IPS-15b (cell line): ENCODE measurements around the gene THADA.

Experiments used
- H3K27me3 ChIP-seq: one replicate; pipeline ENCODE4 v1.6.1; 2013; ENCODE audit warnings: low read length; ENCODE audit not compliant: control insufficient read depth, insufficient read depth
- H3K36me3 ChIP-seq: one replicate; pipeline ENCODE4 v1.6.1; 2013; ENCODE audit warnings: low read length; ENCODE audit not compliant: control insufficient read depth, insufficient read depth
- H3K4me1 ChIP-seq: one replicate; pipeline ENCODE4 v1.6.1; 2013; ENCODE audit warnings: mild to moderate bottlenecking, low read length; ENCODE audit not compliant: control insufficient read depth, insufficient read depth
- H3K4me3 ChIP-seq: one replicate; pipeline ENCODE4 v1.5.1; 2013; ENCODE audit warnings: low read depth, low read length
- H3K9ac ChIP-seq: one replicate; pipeline ENCODE4 v1.6.1; 2013; ENCODE audit warnings: low read depth, mild to moderate bottlenecking, low read length
- H3K9me3 ChIP-seq: one replicate; pipeline ENCODE4 v1.6.1; 2013; ENCODE audit warnings: mild to moderate bottlenecking, low read length; ENCODE audit not compliant: control insufficient read depth, insufficient read depth

THADA gene

DNA sequence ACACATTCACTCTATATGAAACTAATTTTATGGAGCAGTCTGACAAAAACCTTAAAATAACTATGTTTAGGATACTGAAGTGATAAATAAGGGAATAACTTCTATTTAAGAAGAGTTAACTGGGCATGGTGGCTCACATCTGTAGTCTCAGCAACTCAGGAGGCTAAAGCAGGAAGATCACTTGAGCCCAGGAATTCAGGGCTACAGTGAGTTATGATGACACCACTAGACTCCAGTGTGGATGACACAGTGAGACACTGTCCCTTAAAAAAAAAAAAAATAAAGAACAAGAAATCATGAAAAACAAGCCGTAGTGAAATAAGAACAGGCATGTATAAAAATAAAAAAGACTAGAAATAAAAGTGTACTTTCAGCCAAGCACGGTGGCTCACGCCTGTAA lies 82.0 kb downstream of the THADA start:
- H3K9me3 ChIP-seq: no peaks in the 10 kb centered on the region
- no peaks in the 10 kb centered on the region for H3K27me3 ChIP-seq
- no peak overlapping the region for H3K9ac ChIP-seq
- no peak overlapping the region for H3K4me3 ChIP-seq
- no peaks in the 10 kb centered on the region for H3K36me3 ChIP-seq
- H3K4me1 ChIP-seq: no peaks in the 10 kb centered on the region

DNA sequence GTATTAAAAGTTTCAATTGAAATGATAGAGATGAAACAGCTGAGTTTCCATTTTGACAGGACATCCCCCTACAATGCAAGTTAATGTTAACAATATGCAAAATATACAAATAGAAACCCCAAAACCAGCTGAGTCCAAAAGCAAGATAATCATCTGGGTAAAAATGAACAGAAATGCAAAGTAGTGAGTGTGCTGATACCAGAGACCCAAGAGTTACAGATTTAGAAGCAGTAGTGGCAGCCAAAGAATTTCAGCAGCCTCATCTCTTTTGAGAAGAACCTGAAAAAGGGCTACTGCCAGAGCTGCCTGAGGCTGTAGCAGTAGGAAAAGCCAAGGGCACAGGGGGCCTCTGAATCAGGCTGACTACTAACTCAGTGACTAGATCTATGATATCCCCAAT lies 82.6 kb downstream of the THADA start:
- H3K36me3 ChIP-seq: no peaks in the 10 kb centered on the region
- no peaks in the 10 kb centered on the region for H3K9me3 ChIP-seq
- H3K4me3 ChIP-seq: no peak overlapping the region
- H3K27me3 ChIP-seq: no peaks in the 10 kb centered on the region
- H3K9ac ChIP-seq: no peak overlapping the region
- no peaks in the 10 kb centered on the region for H3K4me1 ChIP-seq

DNA sequence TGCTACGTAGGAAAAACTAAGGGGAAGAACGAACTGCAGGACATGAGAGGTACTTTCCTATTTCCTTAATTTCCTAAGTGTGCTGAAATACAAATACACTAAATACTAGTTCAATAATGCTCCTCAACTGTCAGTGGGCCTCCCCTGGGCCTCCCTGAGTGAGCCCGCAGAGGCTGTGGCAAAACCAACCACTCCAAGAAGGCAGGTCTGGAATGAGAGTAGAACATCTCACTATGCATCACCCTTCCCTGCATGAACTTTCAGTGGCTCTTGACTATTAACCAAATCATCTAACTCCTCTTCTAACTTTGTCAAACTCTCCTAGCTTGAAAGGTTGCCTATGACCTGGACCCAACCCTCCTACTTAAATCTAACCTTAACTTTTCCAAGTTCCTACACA lies 84.6 kb downstream of the THADA start:
- no peak overlapping the region for H3K9ac ChIP-seq
- H3K9me3 ChIP-seq: no peaks in the 10 kb centered on the region
- no peak overlapping the region for H3K4me3 ChIP-seq
- no peaks in the 10 kb centered on the region for H3K36me3 ChIP-seq
- H3K27me3 ChIP-seq: no peaks in the 10 kb centered on the region
- H3K4me1 ChIP-seq: no peaks in the 10 kb centered on the region

DNA sequence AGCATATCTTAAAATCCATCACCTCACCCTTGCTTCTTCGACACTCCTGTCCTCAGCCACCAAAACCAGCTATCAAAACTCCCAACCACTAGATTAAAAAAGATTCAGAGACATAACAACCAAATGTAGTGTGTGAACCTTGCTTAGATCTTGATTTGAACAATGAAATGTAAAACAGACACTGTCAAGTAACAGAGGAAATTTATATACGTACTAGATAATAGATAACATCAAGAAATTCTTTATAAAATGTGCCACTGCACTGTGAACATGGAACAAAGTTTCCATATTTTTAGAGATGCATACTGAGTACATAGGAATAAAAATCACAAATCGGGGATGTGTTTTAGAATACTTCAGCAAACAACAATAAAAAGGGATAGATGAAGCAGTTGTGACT lies 86.0 kb downstream of the THADA start:
- H3K9ac ChIP-seq: no peak overlapping the region
- no peak overlapping the region for H3K4me3 ChIP-seq
- H3K9me3 ChIP-seq: no peaks in the 10 kb centered on the region
- no peaks in the 10 kb centered on the region for H3K27me3 ChIP-seq
- H3K4me1 ChIP-seq: no peaks in the 10 kb centered on the region
- no peaks in the 10 kb centered on the region for H3K36me3 ChIP-seq

DNA sequence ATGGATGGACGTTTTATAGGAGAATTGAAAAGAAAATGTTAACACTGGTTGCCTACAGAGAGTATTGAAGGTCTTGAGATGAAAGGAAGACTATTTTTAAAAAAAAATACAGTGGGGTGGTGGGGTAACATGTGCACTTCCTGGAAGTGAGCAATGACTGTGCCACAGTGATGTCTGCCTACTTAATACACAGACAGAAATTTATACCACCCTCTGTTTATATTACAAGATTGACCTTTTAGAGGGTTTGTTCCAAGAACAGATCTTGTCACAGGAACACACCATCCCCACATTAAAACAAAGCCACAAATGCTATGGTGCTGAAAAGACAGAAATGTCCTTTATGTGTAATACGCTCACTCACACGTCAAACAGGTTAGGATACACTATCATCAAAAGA lies 87.6 kb downstream of the THADA start:
- H3K9me3 ChIP-seq: no peaks in the 10 kb centered on the region
- no peak overlapping the region for H3K9ac ChIP-seq
- H3K4me3 ChIP-seq: no peak overlapping the region
- H3K36me3 ChIP-seq: no peaks in the 10 kb centered on the region
- H3K27me3 ChIP-seq: no peaks in the 10 kb centered on the region
- no peaks in the 10 kb centered on the region for H3K4me1 ChIP-seq

DNA sequence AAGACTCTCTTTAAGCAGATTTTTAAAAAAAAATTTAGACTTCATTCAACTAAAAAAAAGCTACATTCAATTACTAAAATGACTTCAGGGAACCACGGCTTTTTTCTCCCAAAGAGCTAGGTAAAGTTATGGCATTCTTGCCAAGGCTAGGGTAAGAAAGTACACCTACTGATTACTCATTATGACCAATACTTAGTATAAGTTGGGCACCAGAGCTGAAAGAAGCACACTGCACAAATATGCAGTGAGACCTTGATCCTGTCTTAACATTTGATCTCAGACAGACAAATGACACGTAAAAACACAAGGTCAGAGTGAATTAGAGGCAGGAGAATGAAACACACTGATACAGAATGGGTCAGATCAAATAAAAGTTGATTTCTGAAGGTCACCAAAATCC lies 88.7 kb downstream of the THADA start:
- Histone ChIP-seq H3K4me3 (no peak overlapping the region), H3K9me3 (no peaks in the 10 kb centered on the region), H3K4me1 (no peaks in the 10 kb centered on the region), H3K36me3 (no peaks in the 10 kb centered on the region), H3K9ac (no peak overlapping the region), H3K27me3 (no peaks in the 10 kb centered on the region)

DNA sequence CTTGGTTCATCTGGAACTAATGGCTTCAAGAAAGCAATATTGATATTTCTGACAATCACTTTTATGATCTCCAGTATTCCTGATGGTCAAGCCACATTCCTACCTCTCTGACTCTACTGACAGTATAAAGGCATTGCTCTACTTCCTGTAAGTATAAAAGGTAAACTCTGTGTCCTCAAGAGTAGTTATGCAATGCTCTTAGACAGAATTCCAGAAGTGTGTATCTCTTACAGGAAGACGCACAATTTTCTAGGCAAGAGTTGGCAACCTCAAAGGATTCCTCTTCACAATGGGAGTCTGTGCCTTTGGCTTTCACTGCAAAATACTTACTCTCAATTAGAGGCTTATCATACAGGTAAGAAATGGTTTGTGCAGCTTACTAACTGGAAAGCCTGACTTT lies 100.1 kb downstream of the THADA start:
- Histone ChIP-seq H3K27me3 (no peaks in the 10 kb centered on the region), H3K9ac (no peak overlapping the region), H3K36me3 (no peaks in the 10 kb centered on the region), H3K4me3 (no peak overlapping the region), H3K9me3 (no peaks in the 10 kb centered on the region), H3K4me1 (no peaks in the 10 kb centered on the region)

DNA sequence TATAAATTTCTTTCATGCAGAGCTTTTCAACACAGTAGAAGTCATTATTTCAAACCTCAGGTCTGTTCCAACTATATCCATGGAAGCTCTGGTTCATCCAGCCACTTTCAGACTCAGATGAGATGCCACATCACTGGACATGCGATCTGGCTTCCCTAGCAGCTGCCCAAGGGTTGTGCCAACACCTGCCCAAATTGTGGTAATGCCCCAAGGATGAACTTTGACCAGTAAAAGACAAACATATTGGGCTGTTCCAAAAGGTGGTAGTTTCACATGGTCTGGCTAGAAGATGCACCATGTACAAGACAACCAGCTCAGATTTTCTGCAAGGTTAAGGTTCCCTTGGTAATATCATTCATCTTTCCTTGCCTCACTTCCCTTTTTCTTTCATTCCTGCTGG lies 101.9 kb downstream of the THADA start:
- peaks cover 6% of the 10 kb centered on the region for H3K4me1 ChIP-seq
- no peaks in the 10 kb centered on the region for H3K27me3 ChIP-seq
- no peak overlapping the region for H3K4me3 ChIP-seq
- H3K9ac ChIP-seq: no peak overlapping the region
- no peaks in the 10 kb centered on the region for H3K36me3 ChIP-seq
- H3K9me3 ChIP-seq: no peaks in the 10 kb centered on the region

DNA sequence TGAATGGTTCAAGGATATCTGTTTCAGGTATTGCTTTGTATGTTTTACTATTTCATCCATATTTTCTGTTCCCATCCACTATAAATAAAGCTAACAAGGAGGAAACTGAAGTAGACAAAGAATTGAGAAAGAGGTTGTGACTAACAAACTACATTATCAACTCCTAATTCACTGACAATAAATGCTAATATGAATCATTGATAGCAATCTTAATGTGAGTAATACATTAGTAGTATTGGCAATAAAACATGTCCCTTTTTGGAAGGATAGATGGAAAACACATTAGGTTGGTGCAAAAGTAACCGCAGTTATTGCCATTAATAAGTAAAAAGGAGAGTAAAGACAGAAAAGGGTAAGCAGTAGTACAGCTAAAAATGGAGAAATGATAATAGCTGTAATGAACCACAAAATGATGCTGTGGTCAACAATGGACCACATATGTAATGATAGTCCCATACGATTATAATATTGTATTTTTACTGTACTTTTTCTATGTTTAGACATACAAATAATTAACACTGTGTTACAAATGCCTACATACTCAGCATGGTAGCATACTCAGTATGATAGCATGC lies 104.7 kb downstream of the THADA start:
- H3K9me3 ChIP-seq: no peaks in the 10 kb centered on the region
- H3K4me1 ChIP-seq: peaks cover 6% of the 10 kb centered on the region
- no peak overlapping the region for H3K9ac ChIP-seq
- H3K4me3 ChIP-seq: no peak overlapping the region
- no peaks in the 10 kb centered on the region for H3K36me3 ChIP-seq
- H3K27me3 ChIP-seq: no peaks in the 10 kb centered on the region

DNA sequence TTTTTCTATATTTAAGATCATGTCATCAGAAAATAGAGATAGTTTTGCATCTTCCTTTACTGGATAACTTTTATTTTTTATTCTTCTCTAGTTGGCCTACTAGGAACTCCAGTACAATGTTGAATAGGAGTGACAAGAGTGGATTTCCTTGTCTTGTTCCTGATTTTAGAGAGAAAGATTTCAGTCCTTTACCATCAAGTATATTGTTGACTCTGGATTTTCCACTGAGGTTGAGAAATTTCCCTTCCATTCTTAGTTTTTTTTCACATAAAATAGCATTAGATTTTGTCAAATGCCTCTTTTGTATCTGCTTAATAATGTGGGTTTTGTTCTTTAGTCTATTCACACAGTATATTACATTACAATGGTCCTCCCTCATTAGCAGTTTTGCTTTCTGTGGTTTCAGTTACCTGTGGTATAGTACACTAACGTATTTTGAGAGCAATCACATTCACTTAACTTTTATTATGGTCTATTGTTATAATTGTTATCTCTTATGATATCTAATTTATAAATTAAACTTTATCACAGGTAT lies 105.5 kb downstream of the THADA start:
- H3K9me3 ChIP-seq: no peaks in the 10 kb centered on the region
- H3K4me1 ChIP-seq: peaks cover 6% of the 10 kb centered on the region
- H3K27me3 ChIP-seq: no peaks in the 10 kb centered on the region
- no peak overlapping the region for H3K9ac ChIP-seq
- H3K4me3 ChIP-seq: no peak overlapping the region
- H3K36me3 ChIP-seq: no peaks in the 10 kb centered on the region

DNA sequence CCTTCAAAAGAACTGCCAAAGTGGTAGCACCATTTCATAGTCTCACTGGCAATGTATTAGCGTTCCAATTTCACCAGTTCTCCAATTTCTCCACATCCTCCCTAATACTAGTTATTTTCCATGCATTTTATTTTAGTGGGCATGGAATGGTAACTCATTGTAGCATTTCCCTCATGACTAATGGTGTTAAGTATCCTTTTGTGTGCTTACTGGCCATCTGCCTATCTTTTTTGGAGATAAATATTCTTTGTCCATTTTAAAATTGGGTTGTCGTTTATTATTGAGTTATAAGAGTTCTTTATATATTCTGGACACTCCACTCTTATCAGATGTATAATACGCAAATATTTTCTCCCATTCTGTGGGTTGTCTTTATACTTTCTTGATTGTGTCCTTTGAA lies 107.1 kb downstream of the THADA start:
- H3K9ac ChIP-seq: no peak overlapping the region
- H3K27me3 ChIP-seq: no peaks in the 10 kb centered on the region
- H3K4me1 ChIP-seq: peaks cover 6% of the 10 kb centered on the region
- no peaks in the 10 kb centered on the region for H3K9me3 ChIP-seq
- no peak overlapping the region for H3K4me3 ChIP-seq
- H3K36me3 ChIP-seq: no peaks in the 10 kb centered on the region

DNA sequence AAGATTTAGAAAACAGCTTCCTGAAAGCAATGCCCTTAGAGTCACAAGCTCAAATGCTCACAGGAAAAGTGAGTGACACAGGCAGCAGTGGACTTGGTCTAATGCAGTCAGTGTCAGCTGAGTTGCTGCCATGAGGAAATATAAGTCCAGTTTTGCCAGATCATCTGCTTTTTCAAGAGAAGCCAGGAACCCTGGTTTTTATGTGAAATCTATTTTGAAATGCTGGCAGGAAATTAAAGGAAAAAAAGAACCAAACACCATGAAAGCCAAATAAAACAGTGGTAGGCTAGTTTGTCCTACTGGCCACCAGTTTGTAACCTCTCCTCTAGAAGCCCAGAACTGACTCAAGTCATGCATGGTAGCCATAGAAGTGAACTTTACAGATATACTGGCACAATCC lies 109.2 kb downstream of the THADA start:
- Histone ChIP-seq H3K9me3 (no peaks in the 10 kb centered on the region), H3K9ac (no peak overlapping the region), H3K4me3 (no peak overlapping the region), H3K4me1 (peaks cover 6% of the 10 kb centered on the region), H3K36me3 (no peaks in the 10 kb centered on the region), H3K27me3 (no peaks in the 10 kb centered on the region)
